ENCODE results near the gene EHD2. TPM values are rescaled to one million over a fixed set of nuclear protein-coding genes. Genes with fewer than 3 reads are reported as not detected.

The EHD2 gene

Small RNAs within 50 kb of the gene (small RNA-seq; reads per million reads assigned to genes)
- gene SNORD23 (ENCODE audit: insufficient read depth): not detected
